HG02981 (cell line): ENCODE data around the gene TMEM204.

Source experiments
- ATAC-seq: cut with Tn5 transposase; IDR thresholded peaks from one replicate; pipeline ENCODE4 v1.9.1; 2021; ENCODE audit warnings: mild to moderate bottlenecking, moderate library complexity; ENCODE audit not compliant: unreplicated experiment

The TMEM204 gene

GRCh38 chr16:1499756-1500464 is 33.6 kb upstream of the TMEM204 start:
- ATAC-seq, result no peak

- ATAC-seq, result no peak
Measured at GRCh38 chr16:1500465-1501150, 32.9 kb upstream of the TMEM204 start.

- ATAC-seq, result no peak
Measured at GRCh38 chr16:1501630-1502029, 31.8 kb upstream of the TMEM204 start.

- ATAC-seq, result no peak
Measured at GRCh38 chr16:1502092-1503004, 31.1 kb upstream of the TMEM204 start.

GRCh38 chr16:1503110-1503955 is 30.1 kb upstream of the TMEM204 start:
- no peak for ATAC-seq

GRCh38 chr16:1505073-1505844 is 28.2 kb upstream of the TMEM204 start:
- ATAC-seq, result no peak

- ATAC-seq, result no peak
Measured at GRCh38 chr16:1505912-1506311, 27.6 kb upstream of the TMEM204 start.

- no peak for ATAC-seq
Measured at GRCh38 chr16:1506494-1507213, 26.8 kb upstream of the TMEM204 start.

GRCh38 chr16:1508494-1509187 is 24.8 kb upstream of the TMEM204 start:
- ATAC-seq, result no peak

GRCh38 chr16:1509307-1510221 is 23.9 kb upstream of the TMEM204 start:
- no peak for ATAC-seq

GRCh38 chr16:1510272-1510671 is 23.2 kb upstream of the TMEM204 start:
- no peak for ATAC-seq

GRCh38 chr16:1510941-1511351 is 22.5 kb upstream of the TMEM204 start:
- no peak for ATAC-seq

- ATAC-seq, result no peak
Measured at GRCh38 chr16:1511662-1512569, 21.6 kb upstream of the TMEM204 start.

- ATAC-seq, result no peak
Measured at GRCh38 chr16:1512774-1513173, 20.7 kb upstream of the TMEM204 start.

- no peak for ATAC-seq
Measured at GRCh38 chr16:1514507-1514906, 19.0 kb upstream of the TMEM204 start.

- ATAC-seq, result no peak
Measured at GRCh38 chr16:1518626-1519135, 14.8 kb upstream of the TMEM204 start.
